HUES48 (cell line): ENCODE data around the gene LMOD1.
A peak's percentile ranks its signal among the peaks of the same experiment; 100 is the strongest.
"Not testable (repeated sequence)": the region's sequence is repeated elsewhere in the genome, so short reads cannot be mapped to it uniquely, and the experiment has no call there.

Experiments
- H3K27ac ChIP-seq: one replicate; pipeline ENCODE4 v1.7.0; 2013; ENCODE audit warnings: low read depth, low read length, inconsistent platforms
- H3K27me3 ChIP-seq: 2 replicates; pipeline ENCODE4 v1.6.1; 2013; ENCODE audit warnings: mild to moderate bottlenecking, low read length; ENCODE audit not compliant: control insufficient read depth, insufficient read depth
- H3K36me3 ChIP-seq: 2 replicates; pipeline ENCODE4 v1.6.1; 2013; ENCODE audit warnings: low read length; ENCODE audit not compliant: control insufficient read depth, insufficient read depth
- H3K4me1 ChIP-seq: 2 replicates; pipeline ENCODE4 v1.6.1; 2013; ENCODE audit warnings: mild to moderate bottlenecking, low read length; ENCODE audit not compliant: control insufficient read depth, insufficient read depth
- H3K4me3 ChIP-seq: 2 replicates; pipeline ENCODE4 v1.5.1; 2013; ENCODE audit warnings: mild to moderate bottlenecking, low read depth, low read length
- H3K9ac ChIP-seq: 2 replicates; pipeline ENCODE4 v1.6.1; 2013; ENCODE audit warnings: mild to moderate bottlenecking, low read depth, low read length, moderate library complexity
- H3K9me3 ChIP-seq: 2 replicates; pipeline ENCODE4 v1.6.1; 2013; ENCODE audit warnings: low read length; ENCODE audit not compliant: control insufficient read depth, insufficient read depth

The LMOD1 gene

GRCh38 chr1:201968202-201968925, 22.0 kb upstream of the LMOD1 start:
- no peaks in the 10 kb centered on the region for H3K9me3 ChIP-seq
- peaks cover 70% of the 10 kb centered on the region for H3K36me3 ChIP-seq
- no peak overlapping the region for H3K4me3 ChIP-seq
- H3K4me1 ChIP-seq, result no peaks in the 10 kb centered on the region
- no peaks in the 10 kb centered on the region for H3K27me3 ChIP-seq
- no peak overlapping the region for H3K9ac ChIP-seq
- no peak overlapping the region for H3K27ac ChIP-seq

- Histone ChIP-seq H3K27ac (no peak overlapping the region), H3K4me3 (no peak overlapping the region), H3K9me3 (no peaks in the 10 kb centered on the region), H3K27me3 (no peaks in the 10 kb centered on the region), H3K36me3 (peaks cover 91% of the 10 kb centered on the region), H3K9ac (no peak overlapping the region), H3K4me1 (no peaks in the 10 kb centered on the region)
Measured at GRCh38 chr1:201966171-201966570, 19.8 kb upstream of the LMOD1 start.

GRCh38 chr1:201964261-201964660, 17.9 kb upstream of the LMOD1 start:
- Histone ChIP-seq H3K4me1 (no peaks in the 10 kb centered on the region), H3K9me3 (no peaks in the 10 kb centered on the region), H3K27me3 (no peaks in the 10 kb centered on the region), H3K4me3 (no peak overlapping the region), H3K27ac (no peak overlapping the region), H3K36me3 (peaks cover 84% of the 10 kb centered on the region), H3K9ac (no peak overlapping the region)

GRCh38 chr1:201962382-201962781, 16.0 kb upstream of the LMOD1 start:
- peaks cover 81% of the 10 kb centered on the region for H3K36me3 ChIP-seq
- not testable (repeated sequence) for H3K9me3 ChIP-seq, H3K9ac ChIP-seq, H3K27ac ChIP-seq, H3K4me3 ChIP-seq, H3K4me1 ChIP-seq, H3K27me3 ChIP-seq

- Histone ChIP-seq H3K4me1 (0 out of 2 replicates have a peak, but pooled peaks cover 3% of the 10 kb centered on the region), H3K27ac (no peak overlapping the region), H3K9me3 (no peaks in the 10 kb centered on the region), H3K27me3 (no peaks in the 10 kb centered on the region), H3K36me3 (peaks cover 54% of the 10 kb centered on the region), H3K4me3 (no peak overlapping the region), H3K9ac (no peak overlapping the region)
Measured at GRCh38 chr1:201958348-201958747, 12.0 kb upstream of the LMOD1 start.

GRCh38 chr1:201955729-201956143, 9.4 kb upstream of the LMOD1 start:
- Histone ChIP-seq H3K4me1 (0 out of 2 replicates have a peak, but pooled peaks cover 3% of the 10 kb centered on the region), H3K9me3 (no peaks in the 10 kb centered on the region), H3K27ac (peak overlapping the region; percentile 83), H3K27me3 (no peaks in the 10 kb centered on the region), H3K36me3 (peaks cover 29% of the 10 kb centered on the region), H3K4me3 (peak overlapping the region; percentile 91), H3K9ac (peak overlapping the region; percentile 90)

GRCh38 chr1:201955009-201955728, 8.8 kb upstream of the LMOD1 start, which contains the start of gene TIMM17A:
Gene TIMM17A, plus strand, starts transcription at chr1:201955503. Its CDS starts 24 bp downstream, at chr1:201955527.
- Histone ChIP-seq H3K9me3 (no peaks in the 10 kb centered on the region), H3K9ac (peak within 1 kb of the TSS; percentile 90), H3K27me3 (no peaks in the 10 kb centered on the region), H3K36me3 (peaks cover 25% of the 10 kb centered on the region), H3K4me3 (peak within 1 kb of the TSS; percentile 91), H3K27ac (peak within 1 kb of the TSS; percentile 83), H3K4me1 (0 out of 2 replicates have a peak, but pooled peaks cover 3% of the 10 kb centered on the region)

- Histone ChIP-seq H3K36me3 (peaks cover 22% of the 10 kb centered on the region), H3K4me3 (peak overlapping the region; percentile 91), H3K9ac (peak overlapping the region; percentile 90), H3K4me1 (0 out of 2 replicates have a peak, but pooled peaks cover 3% of the 10 kb centered on the region), H3K9me3 (no peaks in the 10 kb centered on the region), H3K27me3 (no peaks in the 10 kb centered on the region), H3K27ac (peak overlapping the region; percentile 75)
Measured at GRCh38 chr1:201954263-201955008, 8.1 kb upstream of the LMOD1 start.

- Histone ChIP-seq H3K27ac (no peak overlapping the region), H3K4me1 (peaks cover 13% of the 10 kb centered on the region), H3K36me3 (no peaks in the 10 kb centered on the region), H3K27me3 (peaks cover 14% of the 10 kb centered on the region), H3K4me3 (no peak overlapping the region), H3K9ac (no peak overlapping the region), H3K9me3 (no peaks in the 10 kb centered on the region)
Measured at GRCh38 chr1:201949491-201949890, 3.1 kb upstream of the LMOD1 start.

- no peaks in the 10 kb centered on the region for H3K36me3 ChIP-seq
- no peak overlapping the region for H3K27ac ChIP-seq
- H3K9me3 ChIP-seq, result no peaks in the 10 kb centered on the region
- no peak overlapping the region for H3K9ac ChIP-seq
- H3K27me3 ChIP-seq, result peaks cover 14% of the 10 kb centered on the region
- H3K4me1 ChIP-seq, result peaks cover 13% of the 10 kb centered on the region
- H3K4me3 ChIP-seq, result no peak overlapping the region
Measured at GRCh38 chr1:201947697-201948008, 1.3 kb upstream of the LMOD1 start.

- H3K4me1 ChIP-seq, result peaks cover 25% of the 10 kb centered on the region
- no peaks in the 10 kb centered on the region for H3K36me3 ChIP-seq
- no peaks in the 10 kb centered on the region for H3K9me3 ChIP-seq
- peaks cover 14% of the 10 kb centered on the region for H3K27me3 ChIP-seq
- H3K9ac ChIP-seq, result no peak overlapping the region
- peak overlapping the region; percentile 61 for H3K4me3 ChIP-seq
- no peak overlapping the region for H3K27ac ChIP-seq
Measured at GRCh38 chr1:201945863-201946223, 505 bp downstream of the LMOD1 start.
